Lower lobe of right lung (tissue), 2 donors: ENCODE data around the gene TAS2R3. TPM values are rescaled to one million over a fixed set of nuclear protein-coding genes. Genes with fewer than 3 reads are reported as not detected.

Experiments used
- ATAC-seq, 2 donors: fragments of 200-7000 bp; cut with Tn5 transposase; one replicate each; pipeline ENCODE4 v1.9.1; 2020 to 2022; ENCODE audit warnings: mild to moderate bottlenecking in 2 of 2, moderate library complexity in 2 of 2
- DNase-seq: peaks from one replicate; pipeline ENCODE4 v3.0.0-alpha.2; 2020
- H3K27ac ChIP-seq: fragments of 200-600 bp; one replicate; pipeline ENCODE4 v1.8.0; 2022
- H3K27me3 ChIP-seq: fragments of 200-600 bp; one replicate; pipeline ENCODE4 v1.8.0; 2022; ENCODE audit warnings: low read depth
- H3K36me3 ChIP-seq: fragments of 200-600 bp; one replicate; pipeline ENCODE4 v1.8.0; 2022; ENCODE audit warnings: mild to moderate bottlenecking
- H3K4me1 ChIP-seq: fragments of 200-600 bp; one replicate; pipeline ENCODE4 v1.8.0; 2022
- H3K4me3 ChIP-seq: fragments of 200-600 bp; one replicate; pipeline ENCODE4 v1.8.0; 2022; ENCODE audit warnings: mild to moderate bottlenecking
- H3K9me3 ChIP-seq: fragments of 200-600 bp; one replicate; pipeline ENCODE4 v1.8.0; 2022
- CTCF ChIP-seq: fragments of 200-600 bp; IDR thresholded peaks from one replicate; pipeline ENCODE4 v1.8.0; 2022; ENCODE audit warnings: antibody characterized with exemption, mild to moderate bottlenecking
- intact Hi-C: fragments of 100-400 bp; cut with DNase I; formaldehyde crosslinking; loops from one replicate; pipeline ENCODE4 v1.11.0; 2022
- long read RNA-seq: library from polyadenylated mRNA; unstranded; transcript quantifications from one replicate; pipeline ENCODE4 v2.0.0, GENCODE V29; 2021
- total RNA-seq: library from RNA; stranded (reverse); fragmentation: NEBNext Ultra II Directional; extraction: Animal tissue kit (Norgen Biotek cat#: 25700); gene quantifications from one replicate; pipeline ENCODE4 v1.2.1, GENCODE V29; 2021
- donor health status: DM: no; HTN: yes; CAD: no; lungs with severe emphysema.

TAS2R3 gene
- total RNA-seq: 1.4 TPM
- long read RNA-seq: 0 reads

- H3K27ac ChIP-seq: no peak within 1 kb of the TSS
- no peak for DNase-seq
- intact Hi-C loops: no loop called here
- no peaks in the 10 kb centered on the region for H3K27me3 ChIP-seq
- ATAC-seq: no peak
- H3K36me3 ChIP-seq: peaks cover 57% of the 10 kb centered on the region
- no peak within 1 kb of the TSS for H3K4me3 ChIP-seq
- TF ChIP-seq CTCF: no peak
- no peaks in the 10 kb centered on the region for H3K4me1 ChIP-seq
- no peaks in the 10 kb centered on the region for H3K9me3 ChIP-seq
Observed at GRCh38 chr7:141763797-141764196, at the start of gene TAS2R3. Gene TAS2R3, plus strand, starts transcription at chr7:141764097. Its CDS starts 62 bp downstream, at chr7:141764159.

- intact Hi-C loops: no loop called here
- no peak for ATAC-seq
Observed at GRCh38 chr7:141714571-141714970, 49.3 kb upstream of the TAS2R3 start.

GRCh38 chr7:141715018-141715417, 48.9 kb upstream of the TAS2R3 start:
- H3K27me3 ChIP-seq: no peaks in the 10 kb centered on the region
- H3K27ac ChIP-seq: no peak overlapping the region
- TF ChIP-seq CTCF: no peak
- no peak for ATAC-seq
- H3K9me3 ChIP-seq: no peaks in the 10 kb centered on the region
- DNase-seq: no peak
- intact Hi-C loops: no loop called here
- no peaks in the 10 kb centered on the region for H3K4me1 ChIP-seq
- H3K4me3 ChIP-seq: no peak overlapping the region
- no peaks in the 10 kb centered on the region for H3K36me3 ChIP-seq

More at GRCh38 chr7:141714571-141714970, 49.3 kb upstream of the TAS2R3 start:
- Histone ChIP-seq H3K27ac (no peak overlapping the region), H3K36me3 (no peaks in the 10 kb centered on the region), H3K4me1 (no peaks in the 10 kb centered on the region), H3K4me3 (no peak overlapping the region), H3K27me3 (no peaks in the 10 kb centered on the region), H3K9me3 (no peaks in the 10 kb centered on the region)
- no peak for DNase-seq
- TF ChIP-seq CTCF: no peak

GRCh38 chr7:141715794-141716689, 47.9 kb upstream of the TAS2R3 start:
- Histone ChIP-seq H3K27ac (no peak overlapping the region), H3K36me3 (no peaks in the 10 kb centered on the region), H3K9me3 (no peaks in the 10 kb centered on the region), H3K4me1 (no peaks in the 10 kb centered on the region), H3K4me3 (no peak overlapping the region), H3K27me3 (no peaks in the 10 kb centered on the region)
- no peak for TF ChIP-seq CTCF
- intact Hi-C loops: no loop called here
- no peak for ATAC-seq
- no peak for DNase-seq

- no peak for TF ChIP-seq CTCF
- H3K27ac ChIP-seq: no peak overlapping the region
- H3K4me3 ChIP-seq: no peak overlapping the region
- DNase-seq (no peak), ATAC-seq (no peak)
- H3K36me3 ChIP-seq: no peaks in the 10 kb centered on the region
- H3K27me3 ChIP-seq: no peaks in the 10 kb centered on the region
- H3K4me1 ChIP-seq: no peaks in the 10 kb centered on the region
- H3K9me3 ChIP-seq: no peaks in the 10 kb centered on the region
- intact Hi-C loops: no loop called here
Observed at GRCh38 chr7:141717450-141717849, 46.4 kb upstream of the TAS2R3 start.
